HepG2 (cell line): Measurements from ENCODE around the gene TMBIM6.

Experiments
- ATF4 ChIP-seq, 2 experiments: fragments of 450-650 bp in 1 of 2; sonication (generic) in 1 of 2; formaldehyde crosslinking; IDR thresholded peaks; 2 replicates each; pipeline versions ENCODE4 v1.5.0 to v1.8.0; 2020 to 2022; ENCODE audit warnings: mild to moderate bottlenecking in 1 of 2, missing genetic modification reagents in 1 of 2
- CTCF ChIP-seq: sonication (generic); formaldehyde crosslinking; IDR thresholded peaks from 2 replicates; pipeline ENCODE4 v1.5.0; 2020; ENCODE audit warnings: mild to moderate bottlenecking, missing genetic modification reagents, moderate library complexity
- GTF2F1 ChIP-seq: fragments of 150-350 bp; IDR thresholded peaks from 2 replicates; pipeline ENCODE4 v1.6.1; 2014; ENCODE audit warnings: low read length
- HOXA7 ChIP-seq: sonication (generic); formaldehyde crosslinking; IDR thresholded peaks from 2 replicates; pipeline ENCODE4 v1.8.1; 2022; ENCODE audit warnings: mild to moderate bottlenecking, missing genetic modification reagents, moderate library complexity
- JUND ChIP-seq: sonication (generic); formaldehyde crosslinking; IDR thresholded peaks from 2 replicates; pipeline ENCODE4 v1.8.0; 2022; ENCODE audit warnings: mild to moderate bottlenecking, missing genetic modification reagents
- KLF9 ChIP-seq: IDR thresholded peaks from 2 replicates; pipeline ENCODE4 v1.6.1; 2016; ENCODE audit warnings: low read depth
- PHF8 ChIP-seq: sonication (generic); formaldehyde crosslinking; IDR thresholded peaks from 2 replicates; pipeline ENCODE4 v1.5.0; 2020; ENCODE audit warnings: missing genetic modification reagents
- POLR2A ChIP-seq, 2 experiments: IDR thresholded peaks; 2 replicates each; pipeline ENCODE4 v1.6.1; 2011; ENCODE audit warnings: low read depth in 2 of 2, low read length in 2 of 2, mild to moderate bottlenecking in 1 of 2, moderate library complexity in 1 of 2; ENCODE audit not compliant: insufficient read depth in 1 of 2
- POLR2AphosphoS5 ChIP-seq: IDR thresholded peaks from 2 replicates; pipeline ENCODE4 v1.6.1; 2012; ENCODE audit warnings: low read depth, low read length
- RNF2 ChIP-seq: fragments of 450-650 bp; conservative IDR thresholded peaks from 2 replicates; pipeline ENCODE4 v1.6.1; 2016; ENCODE audit warnings: low read depth
- ZFX ChIP-seq: sonication (generic); formaldehyde crosslinking; IDR thresholded peaks from 2 replicates; pipeline ENCODE4 v1.4.0; 2020; ENCODE audit warnings: mild to moderate bottlenecking, low read depth, missing genetic modification reagents, moderate library complexity
- TF ChIP-seq, protein P1 (sequence below), 2 experiments: fragments of 450-650 bp in 1 of 2; sonication (generic) in 1 of 2; formaldehyde crosslinking in 1 of 2; IDR thresholded peaks; 2 replicates each; pipeline versions ENCODE4 v1.6.1 to v1.8.0; 2016 to 2022; ENCODE audit warnings: antibody characterized with exemption in 1 of 2, mild to moderate bottlenecking in 1 of 2, missing genetic modification reagents in 1 of 2

DNA sequence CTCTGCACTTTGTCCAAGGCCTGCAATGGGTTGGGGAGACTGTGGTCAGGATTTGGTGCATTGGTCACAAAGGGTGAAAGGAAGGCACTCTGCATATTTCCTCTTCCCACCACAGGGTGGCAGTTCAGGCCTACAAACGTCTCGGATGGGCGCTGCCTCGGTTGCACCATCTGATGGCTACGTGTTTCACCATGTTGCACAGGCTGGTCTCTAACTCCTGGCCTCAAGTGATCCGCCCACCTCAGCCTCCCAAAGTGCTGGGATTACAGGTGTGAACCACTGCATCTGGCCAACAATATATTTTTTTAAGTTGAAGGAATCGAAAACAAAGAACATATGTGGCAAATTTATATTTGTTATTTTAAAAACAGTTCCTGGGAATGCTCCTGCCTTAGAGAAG is 35.1 kb downstream of the TMBIM6 start:
- TF ChIP-seq CTCF (CRISPR knock-in tag), result peak; percentile 94
- TF ChIP-seq RNF2, result no peak
- TF ChIP-seq, protein P1, sequence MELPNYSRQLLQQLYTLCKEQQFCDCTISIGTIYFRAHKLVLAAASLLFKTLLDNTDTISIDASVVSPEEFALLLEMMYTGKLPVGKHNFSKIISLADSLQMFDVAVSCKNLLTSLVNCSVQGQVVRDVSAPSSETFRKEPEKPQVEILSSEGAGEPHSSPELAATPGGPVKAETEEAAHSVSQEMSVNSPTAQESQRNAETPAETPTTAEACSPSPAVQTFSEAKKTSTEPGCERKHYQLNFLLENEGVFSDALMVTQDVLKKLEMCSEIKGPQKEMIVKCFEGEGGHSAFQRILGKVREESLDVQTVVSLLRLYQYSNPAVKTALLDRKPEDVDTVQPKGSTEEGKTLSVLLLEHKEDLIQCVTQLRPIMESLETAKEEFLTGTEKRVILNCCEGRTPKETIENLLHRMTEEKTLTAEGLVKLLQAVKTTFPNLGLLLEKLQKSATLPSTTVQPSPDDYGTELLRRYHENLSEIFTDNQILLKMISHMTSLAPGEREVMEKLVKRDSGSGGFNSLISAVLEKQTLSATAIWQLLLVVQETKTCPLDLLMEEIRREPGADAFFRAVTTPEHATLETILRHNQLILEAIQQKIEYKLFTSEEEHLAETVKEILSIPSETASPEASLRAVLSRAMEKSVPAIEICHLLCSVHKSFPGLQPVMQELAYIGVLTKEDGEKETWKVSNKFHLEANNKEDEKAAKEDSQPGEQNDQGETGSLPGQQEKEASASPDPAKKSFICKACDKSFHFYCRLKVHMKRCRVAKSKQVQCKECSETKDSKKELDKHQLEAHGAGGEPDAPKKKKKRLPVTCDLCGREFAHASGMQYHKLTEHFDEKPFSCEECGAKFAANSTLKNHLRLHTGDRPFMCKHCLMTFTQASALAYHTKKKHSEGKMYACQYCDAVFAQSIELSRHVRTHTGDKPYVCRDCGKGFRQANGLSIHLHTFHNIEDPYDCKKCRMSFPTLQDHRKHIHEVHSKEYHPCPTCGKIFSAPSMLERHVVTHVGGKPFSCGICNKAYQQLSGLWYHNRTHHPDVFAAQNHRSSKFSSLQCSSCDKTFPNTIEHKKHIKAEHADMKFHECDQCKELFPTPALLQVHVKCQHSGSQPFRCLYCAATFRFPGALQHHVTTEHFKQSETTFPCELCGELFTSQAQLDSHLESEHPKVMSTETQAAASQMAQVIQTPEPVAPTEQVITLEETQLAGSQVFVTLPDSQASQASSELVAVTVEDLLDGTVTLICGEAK (IDR thresholded peaks at IDR 0.05), result no peak
- TF ChIP-seq, protein P1 (CRISPR knock-in tag; IDR thresholded peaks at IDR 0.05), result no peak
- TF ChIP-seq HOXA7 (CRISPR knock-in tag), result no peak
- no peak for TF ChIP-seq KLF9
- TF ChIP-seq POLR2AphosphoS5, result no peak
- no peak for TF ChIP-seq JUND (CRISPR knock-in tag)
- no peak for TF ChIP-seq PHF8 (CRISPR knock-in tag)
- no peak for TF ChIP-seq GTF2F1
- no peak for TF ChIP-seq POLR2A (IDR thresholded peaks at IDR 0.05; ENCODE audit: insufficient read depth in 1 of 2, low read depth in 2 of 2, low read length in 2 of 2)
- TF ChIP-seq ZFX (CRISPR knock-in tag), result peak; percentile 38; the same call in 1 of the 2 replicates
- peak in 1 of 2 experiments; percentile 85; a peak in 2 of 4 replicates for TF ChIP-seq ATF4 (CRISPR knock-in tag; IDR thresholded peaks at IDR 0.05)
